H9 (cell line): ENCODE data around the gene MYO1E. TPM values are rescaled to one million over a fixed set of nuclear protein-coding genes. Genes with fewer than 3 reads are reported as not detected.

Source experiments
- DNase-seq: peaks from one replicate; pipeline ENCODE4 v3.0.0-alpha.2; 2017
- H2AFZ ChIP-seq: one replicate; pipeline ENCODE4 v1.6.1; 2013; ENCODE audit warnings: mild to moderate bottlenecking, low read length, control low read depth, moderate library complexity
- H2AK5ac ChIP-seq: 2 replicates; pipeline ENCODE4 v1.6.1; 2013; ENCODE audit warnings: low read length, control low read depth, mixed read lengths; ENCODE audit not compliant: insufficient read length
- H2BK120ac ChIP-seq: one replicate; pipeline ENCODE4 v1.6.1; 2013; ENCODE audit warnings: low read depth, mild to moderate bottlenecking, low read length, control low read depth, inconsistent platforms; ENCODE audit not compliant: poor library complexity, severe bottlenecking
- H2BK12ac ChIP-seq: 2 replicates; pipeline ENCODE4 v1.6.1; 2013; ENCODE audit warnings: low read length, control low read depth, mixed read lengths, low read depth; ENCODE audit not compliant: insufficient read length
- H2BK15ac ChIP-seq: 2 replicates; pipeline ENCODE4 v1.6.1; 2013; ENCODE audit warnings: low read depth, low read length, control low read depth
- H2BK20ac ChIP-seq: one replicate; pipeline ENCODE4 v1.6.1; 2013; ENCODE audit warnings: low read depth, mild to moderate bottlenecking, low read length, control low read depth, inconsistent platforms; ENCODE audit not compliant: poor library complexity, severe bottlenecking
- H2BK5ac ChIP-seq: 2 replicates; pipeline ENCODE4 v1.6.1; 2013; ENCODE audit warnings: low read length, control low read depth, mixed read lengths; ENCODE audit not compliant: insufficient read length
- H3K14ac ChIP-seq: 2 replicates; pipeline ENCODE4 v1.6.1; 2013; ENCODE audit warnings: low read length, control low read depth; ENCODE audit not compliant: insufficient read depth
- H3K18ac ChIP-seq: 2 replicates; pipeline ENCODE4 v1.6.1; 2013; ENCODE audit warnings: low read depth, mild to moderate bottlenecking, mixed read lengths, low read length, control low read depth; ENCODE audit not compliant: insufficient read length
- H3K23ac ChIP-seq: 2 replicates; pipeline ENCODE4 v1.6.1; 2013; ENCODE audit warnings: low read length, control low read depth, mixed read lengths, low read depth; ENCODE audit not compliant: insufficient read length
- H3K23me2 ChIP-seq: 2 replicates; pipeline ENCODE4 v1.6.1; 2013; ENCODE audit warnings: low read depth, mild to moderate bottlenecking, mixed read lengths, low read length, control low read depth; ENCODE audit not compliant: insufficient read length, poor library complexity, severe bottlenecking
- H3K27ac ChIP-seq: 2 replicates; pipeline ENCODE4 v1.5.1; 2013; ENCODE audit warnings: low read length, control low read depth, mixed read lengths, low read depth; ENCODE audit not compliant: insufficient read length
- H3K27me3 ChIP-seq: 2 replicates; pipeline ENCODE4 v1.6.1; 2013; ENCODE audit warnings: low read length, control low read depth, inconsistent platforms; ENCODE audit not compliant: insufficient read depth
- H3K4ac ChIP-seq: 2 replicates; pipeline ENCODE4 v1.6.1; 2013; ENCODE audit warnings: low read depth, mild to moderate bottlenecking, control low read depth, inconsistent platforms, low read length, moderate library complexity
- H3K4me1 ChIP-seq: 2 replicates; pipeline ENCODE4 v1.6.1; 2013; ENCODE audit warnings: low read length, control low read depth, inconsistent platforms; ENCODE audit not compliant: insufficient read depth
- H3K4me2 ChIP-seq: 2 replicates; pipeline ENCODE4 v1.6.1; 2013; ENCODE audit warnings: low read length, control low read depth, mixed read lengths; ENCODE audit not compliant: insufficient read length, insufficient read depth
- H3K56ac ChIP-seq: 2 replicates; pipeline ENCODE4 v1.6.1; 2013; ENCODE audit warnings: low read depth, mild to moderate bottlenecking, mixed read lengths, low read length, control low read depth; ENCODE audit not compliant: insufficient read length
- H3K79me1 ChIP-seq: 2 replicates; pipeline ENCODE4 v1.6.1; 2013; ENCODE audit warnings: low read depth, mild to moderate bottlenecking, moderate library complexity, low read length, control low read depth, inconsistent platforms; ENCODE audit not compliant: insufficient read depth, poor library complexity, severe bottlenecking
- H3K79me2 ChIP-seq: 2 replicates; pipeline ENCODE4 v1.6.1; 2013; ENCODE audit warnings: low read length, control low read depth, inconsistent platforms; ENCODE audit not compliant: insufficient read depth
- H3K9ac ChIP-seq: 2 replicates; pipeline ENCODE4 v1.6.1; 2013; ENCODE audit warnings: low read length, control low read depth, mixed read lengths; ENCODE audit not compliant: insufficient read length; ENCODE audit errors: extremely low read depth
- H3K9me3 ChIP-seq: one replicate; pipeline ENCODE4 v1.6.1; 2013; ENCODE audit warnings: low read depth, low read length, inconsistent platforms; ENCODE audit not compliant: control insufficient read depth
- H3T11ph ChIP-seq: one replicate; pipeline ENCODE4 v1.6.1; 2013; ENCODE audit warnings: mild to moderate bottlenecking, low read length, control low read depth, inconsistent platforms
- H4K20me1 ChIP-seq: one replicate; pipeline ENCODE4 v1.6.1; 2013; ENCODE audit not compliant: control insufficient read depth, insufficient read length, insufficient read depth
- H4K5ac ChIP-seq: 2 replicates; pipeline ENCODE4 v1.6.1; 2013; ENCODE audit warnings: low read depth, mild to moderate bottlenecking, mixed read lengths, low read length, control low read depth; ENCODE audit not compliant: insufficient read length
- H4K8ac ChIP-seq: replicated peaks from 2 replicates; pipeline ENCODE4 v1.6.1; 2013; ENCODE audit warnings: low read length, control low read depth, mixed read lengths, low read depth; ENCODE audit not compliant: insufficient read length
- H4K91ac ChIP-seq: 2 replicates; pipeline ENCODE4 v1.6.1; 2013; ENCODE audit warnings: low read depth, mild to moderate bottlenecking, moderate library complexity, mixed read lengths, low read length, control low read depth; ENCODE audit not compliant: insufficient read length
- H3K27ac Mint-ChIP-seq, 3 experiments: 2 replicates in 2 of 3; 3 replicates in 1 of 3; pipeline ENCODE4 v1.8.0; 2020 to 2021; ENCODE audit warnings: mixed read lengths in 3 of 3, mild to moderate bottlenecking in 1 of 3, moderate library complexity in 1 of 3
- H3K27me3 Mint-ChIP-seq: 2 replicates; pipeline ENCODE4 v1.8.0; 2021; ENCODE audit warnings: low read depth, mild to moderate bottlenecking, moderate library complexity, mixed read lengths
- H3K36me3 Mint-ChIP-seq, 3 experiments: 2 replicates in 2 of 3; 3 replicates in 1 of 3; pipeline ENCODE4 v1.8.0; 2020 to 2021; ENCODE audit warnings: low read depth in 3 of 3, mixed read lengths in 3 of 3; ENCODE audit not compliant: insufficient read depth in 1 of 3
- H3K4me1 Mint-ChIP-seq, 2 experiments: 2 replicates each; pipeline ENCODE4 v1.8.0; 2020; ENCODE audit warnings: mixed read lengths in 2 of 2
- H3K4me3 Mint-ChIP-seq, 2 experiments: 2 replicates in 1 of 2; 3 replicates in 1 of 2; pipeline ENCODE4 v1.8.0; 2020 to 2021; ENCODE audit warnings: mild to moderate bottlenecking in 2 of 2, mixed read lengths in 2 of 2, moderate library complexity in 1 of 2
- H3K9me3 Mint-ChIP-seq, 2 experiments: 2 replicates in 1 of 2; 3 replicates in 1 of 2; pipeline ENCODE4 v1.8.0; 2020; ENCODE audit warnings: mild to moderate bottlenecking in 2 of 2, mixed read lengths in 2 of 2, moderate library complexity in 1 of 2
- CTCF ChIP-seq: fragments of 200-600 bp; sonication (generic); conservative IDR thresholded peaks from 3 replicates; pipeline ENCODE4 v1.8.0; 2021; ENCODE audit warnings: antibody characterized with exemption, mild to moderate bottlenecking
- WGBS: extraction: QIAGEN DNeasy Blood & Tissue Kit; methylation state at CpG from one replicate; pipeline ENCODE4 v1.1.7; 2013; ENCODE audit warnings: missing lambda C conversion rate, low lambda C conversion rate, mixed read lengths; ENCODE audit not compliant: insufficient read length; ENCODE audit errors: extremely low coverage; 5-methylcytosine and 5-hydroxymethylcytosine counted together
- total RNA-seq: library from RNA; stranded (reverse); gene quantifications from 2 replicates; pipeline ENCODE4 v1.2.1, GENCODE V29; 2021

The MYO1E gene
- total RNA-seq, 1 experiment from 2014 or later = 235 TPM

GRCh38 chr15:59147666-59148065 lies 225.0 kb downstream of the MYO1E start:
- H3K27ac Mint-ChIP-seq = peak overlapping the region; percentile 72 to 90 (median 73); a peak in 5 of 7 replicates
- no CpG with 5 or more reads among the region's 5 CpGs for WGBS
- no peaks in the 10 kb centered on the region for H3K9me3 Mint-ChIP-seq
- Histone ChIP-seq H3K23me2 (no peaks in the 10 kb centered on the region), H2BK12ac (no peak overlapping the region), H3K4me1 (peaks cover 4% of the 10 kb centered on the region; the same call in 1 of the 2 replicates), H2AK5ac (no peak overlapping the region), H3K9ac (no peak overlapping the region), H3T11ph (no peak overlapping the region), H3K4me2 (no peak overlapping the region), H3K18ac (no peak overlapping the region), H2BK5ac (no peak overlapping the region), H4K91ac (no peak overlapping the region), H3K23ac (no peak overlapping the region), H3K27ac (no peak overlapping the region), H2BK15ac (no peak overlapping the region), H2AFZ (no peak overlapping the region), H3K79me1 (no peaks in the 10 kb centered on the region), H3K79me2 (no peaks in the 10 kb centered on the region), H4K8ac (no peak overlapping the region), H4K5ac (no peak overlapping the region), H2BK20ac (no peak overlapping the region), H3K4ac (no peak overlapping the region), H3K14ac (no peak overlapping the region), H3K56ac (no peak overlapping the region), H3K27me3 (no peaks in the 10 kb centered on the region), H3K9me3 (no peaks in the 10 kb centered on the region), H4K20me1 (no peaks in the 10 kb centered on the region), H2BK120ac (no peak overlapping the region)
- peaks cover 7 to 84% (median 54%) of the 10 kb centered on the region in 3 experiments; a peak in 6 of 7 replicates for H3K36me3 Mint-ChIP-seq
- no peaks in the 10 kb centered on the region for H3K27me3 Mint-ChIP-seq
- peaks cover 22 to 27% of the 10 kb centered on the region in 2 experiments for H3K4me1 Mint-ChIP-seq
- DNase-seq = no peak
- TF ChIP-seq CTCF = no peak
- H3K4me3 Mint-ChIP-seq = peak overlapping the region in 1 of 2 experiments; percentile 46; a peak in 1 of 5 replicates
